GM12891 (cell line): ENCODE data around the gene FBXO22.

Source experiments
- POLR2A ChIP-seq: IDR thresholded peaks from 2 replicates; pipeline ENCODE4 v1.6.1; 2011; ENCODE audit warnings: low read depth, low read length, control low read depth
- POLR2AphosphoS5 ChIP-seq: IDR thresholded peaks from 2 replicates; pipeline ENCODE4 v1.6.1; 2011; ENCODE audit warnings: low read depth, low read length, control low read depth
- SPI1 ChIP-seq: IDR thresholded peaks from 2 replicates; pipeline ENCODE4 v1.6.1; 2011; ENCODE audit warnings: low read depth, low read length, control low read depth
- TAF1 ChIP-seq: IDR thresholded peaks from 2 replicates; pipeline ENCODE4 v1.6.1; 2011; ENCODE audit warnings: low read depth, low read length, control low read depth

GRCh38 chr15:75926931-75927330 lies 23.3 kb downstream of the FBXO22 start:
- no peak for TF ChIP-seq POLR2A
- TF ChIP-seq POLR2AphosphoS5: no peak
- no peak for TF ChIP-seq TAF1
- no peak for TF ChIP-seq SPI1
